Calu3 (cell line): Measurements from ENCODE around the gene PCDHGA9. TPM values are rescaled to one million over a fixed set of nuclear protein-coding genes. Genes with fewer than 3 reads are reported as not detected.
A peak's percentile ranks its signal among the peaks of the same experiment; 100 is the strongest.

Experiments
- Bru-seq: library from RNA; stranded (reverse); fragments of 400-500 nt; gene quantifications from one replicate; lab custom pipeline; 2021; lab: Mats Ljungman, UMichigan
- BruChase-seq, 2 experiments: library from RNA; stranded (reverse); fragments of 400-500 nt; gene quantifications; one replicate each; lab custom pipeline; 2021; lab: Mats Ljungman, UMichigan
- BruUV-seq: library from RNA; stranded (reverse); fragments of 400-500 nt; replicated peaks from 2 replicates; lab custom pipeline; 2021; lab: Mats Ljungman, UMichigan
- CTCF ChIA-PET: fragments of 300-600 bp; sonication (Branson Sonifier 250); formaldehyde crosslinking; loops from one replicate; lab custom pipeline; 2022; ENCODE audit warnings: antibody characterized with exemption; lab: Charles Lee
- DNase-seq: peaks from one replicate; pipeline ENCODE4 v3.0.0; 2022
- H3K27ac Mint-ChIP-seq: one replicate; pipeline ENCODE4 v1.8.0; 2022; ENCODE audit warnings: mixed read lengths; ENCODE audit not compliant: unreplicated experiment
- H3K27me3 Mint-ChIP-seq: one replicate; pipeline ENCODE4 v1.8.0; 2022; ENCODE audit warnings: mixed read lengths; ENCODE audit not compliant: unreplicated experiment
- H3K36me3 Mint-ChIP-seq: one replicate; pipeline ENCODE4 v1.8.0; 2022; ENCODE audit warnings: mild to moderate bottlenecking, moderate library complexity, mixed read lengths; ENCODE audit not compliant: insufficient read depth, unreplicated experiment
- H3K4me1 Mint-ChIP-seq: one replicate; pipeline ENCODE4 v1.8.0; 2022; ENCODE audit warnings: mild to moderate bottlenecking, low read depth, mixed read lengths; ENCODE audit not compliant: unreplicated experiment
- H3K4me3 Mint-ChIP-seq: one replicate; pipeline ENCODE4 v1.8.0; 2022; ENCODE audit warnings: mild to moderate bottlenecking, low read depth, moderate library complexity, mixed read lengths; ENCODE audit not compliant: unreplicated experiment
- H3K9me3 Mint-ChIP-seq: one replicate; pipeline ENCODE4 v1.8.0; 2022; ENCODE audit warnings: low read depth, mixed read lengths; ENCODE audit not compliant: unreplicated experiment
- CTCF ChIP-seq: fragments of 200-600 bp; IDR thresholded peaks from one replicate; pipeline ENCODE4 v1.8.0; 2022; ENCODE audit warnings: antibody characterized with exemption; ENCODE audit not compliant: unreplicated experiment
- intact Hi-C: fragments of 100-400 bp; cut with micrococcal nuclease; formaldehyde crosslinking; loops from one replicate; pipeline ENCODE4 v1.10.0; 2022; ENCODE audit not compliant: unreplicated experiment
- long read RNA-seq: library from polyadenylated mRNA; stranded (forward); transcript quantifications from one replicate; pipeline ENCODE4 v2.0.0, GENCODE V29; 2022
- total RNA-seq: library from RNA; stranded (reverse); gene quantifications from 2 replicates; pipeline ENCODE4 v1.2.3, GENCODE V29; 2022

PCDHGA9 gene
- 16.0 and 18.1 TPM in 2 replicates for total RNA-seq
- Bru-seq, nascent RNA, result percentile 67 among the genes with signal in this experiment
- percentile 96 among the genes with signal in this experiment for BruChase-seq, experiment 1, labeled RNA remaining after a 6-hour chase
- percentile 90 among the genes with signal in this experiment for BruChase-seq, experiment 2, labeled RNA remaining after a 2-hour chase
- long read RNA-seq, full-length matches to known transcripts, result 1 of 2 reads
- long read RNA-seq, partial matches to known transcripts, result 0 of 2 reads
- long read RNA-seq, other reads (novel, unspliced or antisense), result 1 of 2 reads

GRCh38 chr5:141402553-141403243 lies at the start of gene PCDHGA9:
TSS of gene PCDHGA9 (plus strand) at chr5:141402778. CDS start at chr5:141402953, 175 bp downstream.
- intact Hi-C loops, result loop anchor here (1.0 to 5.0 kb wide), 5 partner anchors 75 to 180 kb away; partner anchors contain the start of genes PCDHB14 and PCDHGC3
- TF ChIP-seq CTCF, result peak; percentile 83
- Mint-ChIP-seq H3K9me3 (peaks cover 11% of the 10 kb centered on the region), H3K27me3 (no peaks in the 10 kb centered on the region), H3K4me1 (peaks cover 17% of the 10 kb centered on the region), H3K27ac (peak within 1 kb of the TSS; percentile 68), H3K36me3 (peaks cover 31% of the 10 kb centered on the region), H3K4me3 (peak within 1 kb of the TSS; percentile 95)
- DNase-seq, result peak; percentile 73
- BruUV-seq, result TSS peak; percentile 40
- CTCF ChIA-PET, result interaction anchor here (0.9 to 1.9 kb wide), 11 partner anchors 15 to 617 kb away, joined by 3 to 22 read pairs (median 5); partner anchors contain the start of genes PCDHA1, PCDHB14, PCDHGB7 and PCDHGC3

- H3K4me1 Mint-ChIP-seq, result no peaks in the 10 kb centered on the region
- CTCF ChIA-PET, result interaction anchor here (0.5 kb wide), 1 partner anchor 53 kb away, joined by 3 read pairs; no protein-coding TSS in a partner anchor
- TF ChIP-seq CTCF, result no peak
- DNase-seq, result no peak
- peaks cover 5% of the 10 kb centered on the region for H3K36me3 Mint-ChIP-seq
- intact Hi-C loops, result no loop called here
- H3K27ac Mint-ChIP-seq, result no peak within 1 kb of the TSS
- H3K9me3 Mint-ChIP-seq, result peaks cover 19% of the 10 kb centered on the region
- H3K27me3 Mint-ChIP-seq, result no peaks in the 10 kb centered on the region
- H3K4me3 Mint-ChIP-seq, result no peak within 1 kb of the TSS
- BruUV-seq, result no TSS peak
Observed at GRCh38 chr5:141354900-141355469, 47.6 kb upstream of the PCDHGA9 start, which contains the start of gene PCDHGA4. TSS of gene PCDHGA4 (plus strand) at chr5:141355021. CDS start at chr5:141355108, 87 bp downstream.

- H3K27ac Mint-ChIP-seq, result no peak overlapping the region
- CTCF ChIA-PET, result interaction anchor here (0.5 kb wide), 1 partner anchor 54 kb away, joined by 3 read pairs; no protein-coding TSS in a partner anchor
- intact Hi-C loops, result no loop called here
- no peaks in the 10 kb centered on the region for H3K27me3 Mint-ChIP-seq
- no peak for DNase-seq
- no peak for TF ChIP-seq CTCF
- H3K4me3 Mint-ChIP-seq, result no peak overlapping the region
- no TSS peak for BruUV-seq
- no peaks in the 10 kb centered on the region for H3K4me1 Mint-ChIP-seq
- no peaks in the 10 kb centered on the region for H3K36me3 Mint-ChIP-seq
- peaks cover 18% of the 10 kb centered on the region for H3K9me3 Mint-ChIP-seq
Observed at GRCh38 chr5:141355641-141356040, 46.9 kb upstream of the PCDHGA9 start.

- intact Hi-C loops, result no loop called here
- peaks cover 19% of the 10 kb centered on the region for H3K9me3 Mint-ChIP-seq
- CTCF ChIA-PET, result no interaction called here
Observed at GRCh38 chr5:141356133-141356532, 46.4 kb upstream of the PCDHGA9 start.

More at GRCh38 chr5:141356133-141356532, 46.4 kb upstream of the PCDHGA9 start:
- no peak for TF ChIP-seq CTCF
- no peaks in the 10 kb centered on the region for H3K27me3 Mint-ChIP-seq
- no TSS peak for BruUV-seq
- no peak overlapping the region for H3K27ac Mint-ChIP-seq
- H3K4me3 Mint-ChIP-seq, result no peak overlapping the region
- no peaks in the 10 kb centered on the region for H3K36me3 Mint-ChIP-seq
- DNase-seq, result no peak
- no peaks in the 10 kb centered on the region for H3K4me1 Mint-ChIP-seq
